K562 (cell line): ENCODE data around the gene RGS19. TPM values are rescaled to one million over a fixed set of nuclear protein-coding genes. Genes with fewer than 3 reads are reported as not detected.
A peak's percentile ranks its signal among the peaks of the same experiment; 100 is the strongest.

ENCODE experiments used
- E2F4 ChIP-seq: sonication (generic); formaldehyde crosslinking; IDR thresholded peaks from 2 replicates; pipeline ENCODE4 v1.8.0; 2022; ENCODE audit warnings: mild to moderate bottlenecking, low read depth, missing genetic modification reagents
- ETS1 ChIP-seq: conservative IDR thresholded peaks from 2 replicates; pipeline ENCODE4 v1.6.1; 2011; ENCODE audit warnings: low read depth, mild to moderate bottlenecking, low read length; ENCODE audit not compliant: control insufficient read depth
- MAX ChIP-seq: sonication (generic); formaldehyde crosslinking; IDR thresholded peaks from 2 replicates; pipeline ENCODE4 v1.9.0; 2022; ENCODE audit warnings: mild to moderate bottlenecking, missing genetic modification reagents
- MBD2 ChIP-seq: sonication (generic); IDR thresholded peaks from 2 replicates; pipeline ENCODE4 v1.6.1; 2016; ENCODE audit warnings: low read depth, borderline replicate concordance
- MCM5 ChIP-seq: fragments of 450-650 bp; IDR thresholded peaks from 2 replicates; pipeline ENCODE4 v1.6.1; 2016; ENCODE audit warnings: low read depth
- NRF1 ChIP-seq, 2 experiments: fragments of 450-650 bp; IDR thresholded peaks in 1 of 2; conservative IDR thresholded peaks in 1 of 2; 2 replicates each; pipeline ENCODE4 v1.6.1; 2014; ENCODE audit warnings: mild to moderate bottlenecking in 2 of 2
- RBM25 ChIP-seq: fragments of 200-400 bp; formaldehyde crosslinking; IDR thresholded peaks from 2 replicates; pipeline ENCODE4 v1.6.1; 2018; ENCODE audit warnings: low read length, low read depth, moderate library complexity; ENCODE audit not compliant: severe bottlenecking
- RBM39 ChIP-seq: fragments of 200-400 bp; formaldehyde crosslinking; optimal IDR thresholded peaks from 2 replicates; pipeline ENCODE3; 2018; ENCODE audit warnings: low read depth, low read length
- SAFB2 ChIP-seq: fragments of 200-400 bp; formaldehyde crosslinking; IDR thresholded peaks from 2 replicates; pipeline ENCODE4 v1.6.1; 2018; ENCODE audit warnings: borderline replicate concordance, low read length, low read depth, moderate library complexity; ENCODE audit not compliant: severe bottlenecking
- SP2 ChIP-seq: IDR thresholded peaks from 2 replicates; pipeline ENCODE4 v1.6.1; 2011; ENCODE audit warnings: mild to moderate bottlenecking, low read depth, low read length, moderate library complexity; ENCODE audit not compliant: poor library complexity, severe bottlenecking; ENCODE audit errors: extremely low read depth
- SRSF3 ChIP-seq: fragments of 200-400 bp; formaldehyde crosslinking; IDR thresholded peaks from 2 replicates; pipeline ENCODE4 v1.6.1; 2016; ENCODE audit warnings: mild to moderate bottlenecking, low read length, moderate library complexity; ENCODE audit not compliant: insufficient read depth
- TAL1 ChIP-seq: fragments of 450-650 bp; IDR thresholded peaks from 2 replicates; pipeline ENCODE4 v1.6.1; 2016; ENCODE audit warnings: mild to moderate bottlenecking
- ZBTB11 ChIP-seq, 3 experiments: fragments of 200-800 bp in 1 of 3; fragments of 250-450 bp in 1 of 3; fragments of 450-650 bp in 1 of 3; sonication (Bioruptor Pico) in 1 of 3; sonication (Bioruptor generic) in 1 of 3; formaldehyde crosslinking in 1 of 3; IDR thresholded peaks; 2 replicates each; pipeline versions ENCODE4 v1.6.1 to v1.8.0; 2016 to 2022; ENCODE audit warnings: mild to moderate bottlenecking in 2 of 3, missing genetic modification characterization in 2 of 3, missing compliant biosample characterization in 1 of 3, moderate library complexity in 1 of 3
- ZBTB33 ChIP-seq: sonication (generic); formaldehyde crosslinking; IDR thresholded peaks from 2 replicates; pipeline ENCODE4 v1.8.1; 2023; ENCODE audit warnings: mild to moderate bottlenecking, missing genetic modification reagents
- ZNF277 ChIP-seq: fragments of 250-450 bp; sonication (Bioruptor Pico); IDR thresholded peaks from 2 replicates; pipeline ENCODE4 v1.8.0; 2022; ENCODE audit warnings: inconsistent platforms, mild to moderate bottlenecking, moderate library complexity, borderline replicate concordance
- polyA plus RNA-seq, 8 experiments: library from polyadenylated mRNA; depleted of rRNA in 4 of 8; stranded (reverse) in 5 of 8; unstranded in 3 of 8; fragments of >200 nt; fragmentation: Nextera tagmentation in 2 of 8; fragmentation: Illumina TruSeq in 1 of 8; extraction: Ambion mirVana in 2 of 8; extraction: Trizol in 1 of 8; gene quantifications; 2 replicates each; pipeline versions ENCODE4 v1.2.1 to v1.2.3, GENCODE V29; 2011 to 2014; ENCODE audit warnings: inconsistent platforms in 1 of 8, missing spikeins in 1 of 8
- total RNA-seq, 7 experiments: library from RNA; depleted of rRNA in 6 of 7; stranded (reverse); fragments of >200 nt in 6 of 7; fragmentation: Illumina TruSeq in 2 of 7; extraction: Trizol in 2 of 7; gene quantifications; 2 replicates each; pipeline versions ENCODE4 v1.2.1 to v1.2.3, GENCODE V29; 2011 to 2021; ENCODE audit warnings: low replicate concordance in 1 of 7

Gene RGS19
- total and polyA plus RNA-seq, 9 of the 15 experiments (the other 6 are each of a cell fraction or from before 2014, with no cell fraction given) = 0.41 to 23.7 (median 14.6) TPM

- TF ChIP-seq ZBTB11 (CRISPR knock-in tag; IDR thresholded peaks at IDR 0.05) = peak in 1 of 3 experiments; percentile 88; a peak in 2 of 6 replicates
- TF ChIP-seq SAFB2 = no peak
- no peak for TF ChIP-seq RBM25
- TF ChIP-seq MCM5 = no peak
- TF ChIP-seq TAL1 = no peak
- peak; percentile 73 to 80; a peak in 3 of 4 replicates for TF ChIP-seq NRF1 (conservative IDR thresholded peaks at IDR 0.05 in 1 of 2, IDR thresholded peaks at IDR 0.05 in 1 of 2)
- TF ChIP-seq ZBTB33 (CRISPR knock-in tag) = no peak
- TF ChIP-seq RBM39 = no peak
- peak; percentile 20; the same call in 1 of the 2 replicates for TF ChIP-seq E2F4 (CRISPR knock-in tag)
- TF ChIP-seq MBD2 = peak; percentile 96
- no peak for TF ChIP-seq SP2
- TF ChIP-seq SRSF3 = no peak
- TF ChIP-seq ZNF277 (CRISPR knock-in tag) = no peak
- TF ChIP-seq ETS1 = peak; percentile 100
- TF ChIP-seq MAX (CRISPR knock-in tag) = peak; percentile 85
These were observed 16.5 kb downstream of the RGS19 start, which contains the start of gene TCEA2 (continued) for GRCh38 chr20:64062596-64063388.
